Activated T-helper 17 cell treated with anti-CD3 and anti-CD28 coated beads, Interleukin-2, amount 50 U/mL, for 72 hours (primary cell): ENCODE measurements around the gene RUVBL2. TPM values are rescaled to one million over a fixed set of nuclear protein-coding genes. Genes with fewer than 3 reads are reported as not detected.

Experiments used
- ATAC-seq: fragments of 150-1000 bp; cut with Tn5 transposase; replicated peaks from 2 replicates; pipeline ENCODE4 v1.10.0; 2021; ENCODE audit warnings: mild to moderate bottlenecking, moderate library complexity
- H3K27ac Mint-ChIP-seq: one replicate; pipeline ENCODE4 v1.8.0; 2022; ENCODE audit warnings: mixed read lengths
- H3K27me3 Mint-ChIP-seq: one replicate; pipeline ENCODE4 v1.8.0; 2022; ENCODE audit warnings: mixed read lengths
- H3K36me3 Mint-ChIP-seq: one replicate; pipeline ENCODE4 v1.8.0; 2022; ENCODE audit warnings: low read depth, mild to moderate bottlenecking, mixed read lengths
- H3K4me1 Mint-ChIP-seq: one replicate; pipeline ENCODE4 v1.8.0; 2022; ENCODE audit warnings: mixed read lengths
- H3K4me3 Mint-ChIP-seq: one replicate; pipeline ENCODE4 v1.8.0; 2022; ENCODE audit warnings: mild to moderate bottlenecking, mixed read lengths
- H3K9me3 Mint-ChIP-seq: one replicate; pipeline ENCODE4 v1.8.0; 2022; ENCODE audit warnings: mixed read lengths
- total RNA-seq, 2 donors: library from RNA; stranded (reverse); gene quantifications; one replicate each; pipeline ENCODE4 v1.2.3, GENCODE V29; 2022

Gene RUVBL2
- total RNA-seq, 2 donors from 2014 or later: 100 to 166 TPM

GRCh38 chr19:48990400-48990799, 3.3 kb upstream of the RUVBL2 start:
- Mint-ChIP-seq H3K27me3 (no peaks in the 10 kb centered on the region), H3K36me3 (peaks cover 86% of the 10 kb centered on the region), H3K27ac (peak overlapping the region; percentile 25), H3K9me3 (no peaks in the 10 kb centered on the region), H3K4me1 (peaks cover 38% of the 10 kb centered on the region), H3K4me3 (peak overlapping the region; percentile 8)
- no peak for ATAC-seq

GRCh38 chr19:48991011-48991609, 2.6 kb upstream of the RUVBL2 start:
- H3K36me3 Mint-ChIP-seq: peaks cover 80% of the 10 kb centered on the region
- peaks cover 38% of the 10 kb centered on the region for H3K4me1 Mint-ChIP-seq
- no peaks in the 10 kb centered on the region for H3K27me3 Mint-ChIP-seq
- H3K4me3 Mint-ChIP-seq: peak overlapping the region; percentile 8
- no peaks in the 10 kb centered on the region for H3K9me3 Mint-ChIP-seq
- ATAC-seq: no peak
- no peak overlapping the region for H3K27ac Mint-ChIP-seq

- no peaks in the 10 kb centered on the region for H3K9me3 Mint-ChIP-seq
- peaks cover 38% of the 10 kb centered on the region for H3K4me1 Mint-ChIP-seq
- ATAC-seq: no peak
- peak overlapping the region; percentile 86 for H3K4me3 Mint-ChIP-seq
- H3K27ac Mint-ChIP-seq: peak overlapping the region; percentile 92
- peaks cover 72% of the 10 kb centered on the region for H3K36me3 Mint-ChIP-seq
- H3K27me3 Mint-ChIP-seq: no peaks in the 10 kb centered on the region
Observed at GRCh38 chr19:48991873-48992580, 1.7 kb upstream of the RUVBL2 start.

- Mint-ChIP-seq H3K4me1 (peaks cover 35% of the 10 kb centered on the region), H3K36me3 (peaks cover 66% of the 10 kb centered on the region), H3K27ac (peak overlapping the region; percentile 92), H3K4me3 (peak overlapping the region; percentile 86), H3K27me3 (no peaks in the 10 kb centered on the region), H3K9me3 (no peaks in the 10 kb centered on the region)
- no peak for ATAC-seq
Observed at GRCh38 chr19:48992581-48993174, 1.0 kb upstream of the RUVBL2 start.

DNA sequence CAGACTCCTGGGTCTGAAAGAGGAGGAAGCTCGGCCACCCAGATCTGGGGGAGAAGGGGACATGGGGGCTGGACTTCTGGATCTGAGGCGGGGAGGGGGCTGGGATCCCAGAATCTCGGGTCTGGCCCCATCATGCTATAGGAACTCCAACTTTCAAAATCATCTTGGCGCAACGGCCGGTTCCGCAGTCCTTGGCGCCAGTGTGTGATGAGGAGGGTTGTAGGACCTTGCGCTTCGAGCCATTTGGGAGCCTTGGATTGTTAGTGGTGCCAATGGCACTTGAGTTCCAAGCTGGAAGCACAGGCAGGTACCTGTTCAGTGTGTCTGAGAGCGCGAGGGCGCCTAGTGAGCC, 324 bp downstream of the RUVBL2 start:
- H3K27me3 Mint-ChIP-seq: no peaks in the 10 kb centered on the region
- no peaks in the 10 kb centered on the region for H3K9me3 Mint-ChIP-seq
- peaks cover 34% of the 10 kb centered on the region for H3K4me1 Mint-ChIP-seq
- ATAC-seq: no peak
- H3K4me3 Mint-ChIP-seq: peak overlapping the region; percentile 86
- peaks cover 54% of the 10 kb centered on the region for H3K36me3 Mint-ChIP-seq
- H3K27ac Mint-ChIP-seq: peak overlapping the region; percentile 92

DNA sequence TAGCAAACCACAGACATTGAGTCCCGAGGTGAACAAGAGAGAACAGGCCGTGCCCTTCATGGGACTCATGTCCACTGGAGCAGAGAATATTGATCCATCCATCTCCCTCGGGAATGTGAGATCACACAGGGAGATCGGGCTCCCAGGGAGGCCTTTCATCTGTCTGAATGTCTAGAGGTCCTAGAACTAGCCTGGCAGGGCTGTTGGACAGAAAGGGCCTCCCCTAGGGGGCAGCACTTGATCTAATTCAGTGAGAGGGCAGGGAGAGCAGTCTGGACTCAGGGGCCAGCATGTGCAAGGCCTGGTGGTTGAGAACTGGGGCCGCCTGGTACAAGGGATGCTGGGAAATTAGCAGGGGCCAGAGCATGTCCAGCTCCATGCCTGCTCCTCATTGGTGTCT, 4.3 kb downstream of the RUVBL2 start:
- no peak for ATAC-seq
- H3K36me3 Mint-ChIP-seq: peaks cover 51% of the 10 kb centered on the region
- no peaks in the 10 kb centered on the region for H3K9me3 Mint-ChIP-seq
- H3K27me3 Mint-ChIP-seq: no peaks in the 10 kb centered on the region
- no peak overlapping the region for H3K4me3 Mint-ChIP-seq
- peaks cover 21% of the 10 kb centered on the region for H3K4me1 Mint-ChIP-seq
- peak overlapping the region; percentile 63 for H3K27ac Mint-ChIP-seq

GRCh38 chr19:48999481-49000325, 6.0 kb downstream of the RUVBL2 start:
- no peak overlapping the region for H3K27ac Mint-ChIP-seq
- peaks cover 54% of the 10 kb centered on the region for H3K36me3 Mint-ChIP-seq
- peaks cover 12% of the 10 kb centered on the region for H3K4me1 Mint-ChIP-seq
- H3K4me3 Mint-ChIP-seq: no peak overlapping the region
- H3K27me3 Mint-ChIP-seq: no peaks in the 10 kb centered on the region
- H3K9me3 Mint-ChIP-seq: no peaks in the 10 kb centered on the region
- ATAC-seq: peak; percentile 95

DNA sequence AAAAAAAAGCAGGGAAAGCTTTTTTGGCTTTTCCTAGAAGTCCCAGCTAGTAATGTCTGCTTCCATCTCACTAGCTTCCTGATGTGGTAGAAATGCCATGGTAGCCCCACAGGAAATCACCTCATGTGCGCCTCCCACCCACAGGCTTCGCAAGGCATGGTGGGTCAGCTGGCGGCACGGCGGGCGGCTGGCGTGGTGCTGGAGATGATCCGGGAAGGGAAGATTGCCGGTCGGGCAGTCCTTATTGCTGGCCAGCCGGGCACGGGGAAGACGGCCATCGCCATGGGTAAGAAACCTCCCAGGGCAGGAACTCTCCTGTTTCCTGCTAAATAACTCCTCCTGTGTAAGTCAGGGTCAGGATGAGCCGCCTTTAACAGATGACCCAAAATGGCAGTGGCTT, 10.4 kb downstream of the RUVBL2 start:
- no peaks in the 10 kb centered on the region for H3K9me3 Mint-ChIP-seq
- no peaks in the 10 kb centered on the region for H3K27me3 Mint-ChIP-seq
- ATAC-seq: no peak
- no peak overlapping the region for H3K4me3 Mint-ChIP-seq
- H3K4me1 Mint-ChIP-seq: no peaks in the 10 kb centered on the region
- H3K27ac Mint-ChIP-seq: no peak overlapping the region
- H3K36me3 Mint-ChIP-seq: peaks cover 83% of the 10 kb centered on the region

- Mint-ChIP-seq H3K27me3 (no peaks in the 10 kb centered on the region), H3K27ac (no peak overlapping the region), H3K4me1 (no peaks in the 10 kb centered on the region), H3K36me3 (peaks cover 83% of the 10 kb centered on the region), H3K9me3 (no peaks in the 10 kb centered on the region), H3K4me3 (no peak overlapping the region)
- no peak for ATAC-seq
Observed at GRCh38 chr19:49004964-49005614, 11.4 kb downstream of the RUVBL2 start.

DNA sequence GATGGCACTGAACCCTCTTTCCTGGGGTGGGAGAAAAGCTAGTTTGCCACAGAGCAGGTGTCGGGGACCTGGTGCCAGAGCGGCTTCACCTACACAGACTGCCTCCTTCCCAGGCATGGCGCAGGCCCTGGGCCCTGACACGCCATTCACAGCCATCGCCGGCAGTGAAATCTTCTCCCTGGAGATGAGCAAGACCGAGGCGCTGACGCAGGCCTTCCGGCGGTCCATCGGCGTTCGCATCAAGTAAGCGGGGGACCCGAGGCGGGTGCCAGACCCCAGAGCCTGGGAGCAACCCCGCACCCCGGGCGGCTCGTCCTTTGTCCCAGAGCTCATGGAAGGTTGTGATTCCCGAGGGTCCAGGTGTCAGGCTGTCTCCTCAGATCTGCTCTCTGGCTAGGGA, 13.2 kb downstream of the RUVBL2 start:
- Mint-ChIP-seq H3K27ac (no peak overlapping the region), H3K9me3 (no peaks in the 10 kb centered on the region), H3K4me1 (no peaks in the 10 kb centered on the region), H3K27me3 (no peaks in the 10 kb centered on the region), H3K4me3 (no peak overlapping the region), H3K36me3 (peaks cover 90% of the 10 kb centered on the region)
- ATAC-seq: no peak

- Mint-ChIP-seq H3K4me1 (no peaks in the 10 kb centered on the region), H3K36me3 (peaks cover 86% of the 10 kb centered on the region), H3K27ac (no peak overlapping the region), H3K9me3 (no peaks in the 10 kb centered on the region), H3K4me3 (no peak overlapping the region), H3K27me3 (no peaks in the 10 kb centered on the region)
- ATAC-seq: no peak
Observed at GRCh38 chr19:49009828-49010227, 16.1 kb downstream of the RUVBL2 start.

DNA sequence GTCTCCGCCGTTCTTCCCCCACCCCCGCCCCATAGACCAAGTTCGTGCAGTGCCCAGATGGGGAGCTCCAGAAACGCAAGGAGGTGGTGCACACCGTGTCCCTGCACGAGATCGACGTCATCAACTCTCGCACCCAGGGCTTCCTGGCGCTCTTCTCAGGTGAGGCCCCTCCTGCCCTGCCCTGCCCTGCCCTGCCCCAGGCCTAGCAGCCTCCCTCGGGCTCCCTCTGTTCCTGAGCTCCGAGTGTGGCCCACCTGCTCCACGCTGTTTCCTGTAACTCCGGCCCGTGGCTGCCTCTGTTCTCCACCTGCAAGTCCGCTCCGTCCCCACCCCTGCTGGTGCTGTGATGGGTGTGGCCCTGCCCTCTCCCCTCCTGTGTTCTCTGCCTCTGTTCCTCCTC, 16.8 kb downstream of the RUVBL2 start:
- Mint-ChIP-seq H3K27ac (no peak overlapping the region), H3K4me1 (no peaks in the 10 kb centered on the region), H3K9me3 (no peaks in the 10 kb centered on the region), H3K36me3 (peaks cover 83% of the 10 kb centered on the region), H3K4me3 (no peak overlapping the region), H3K27me3 (no peaks in the 10 kb centered on the region)
- no peak for ATAC-seq

DNA sequence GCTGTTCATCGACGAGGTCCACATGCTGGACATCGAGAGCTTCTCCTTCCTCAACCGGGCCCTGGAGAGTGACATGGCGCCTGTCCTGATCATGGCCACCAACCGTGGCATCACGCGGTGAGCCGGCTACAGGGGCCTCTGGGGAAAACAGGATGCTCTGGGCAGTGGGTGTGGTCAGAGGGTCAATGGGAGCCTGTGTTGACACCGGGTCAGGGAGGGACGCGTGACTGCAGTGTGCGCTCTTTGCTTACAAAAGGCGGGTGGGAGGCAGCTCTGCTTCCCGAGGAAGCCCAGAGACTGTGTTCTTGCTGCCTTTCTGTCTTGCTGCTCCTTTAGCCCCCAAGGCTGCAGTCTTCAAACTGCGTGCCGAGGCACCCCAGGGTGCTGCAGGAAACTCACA, 17.5 kb downstream of the RUVBL2 start:
- no peak overlapping the region for H3K27ac Mint-ChIP-seq
- no peaks in the 10 kb centered on the region for H3K27me3 Mint-ChIP-seq
- no peaks in the 10 kb centered on the region for H3K4me1 Mint-ChIP-seq
- H3K36me3 Mint-ChIP-seq: peaks cover 76% of the 10 kb centered on the region
- no peak overlapping the region for H3K4me3 Mint-ChIP-seq
- no peak for ATAC-seq
- H3K9me3 Mint-ChIP-seq: no peaks in the 10 kb centered on the region

DNA sequence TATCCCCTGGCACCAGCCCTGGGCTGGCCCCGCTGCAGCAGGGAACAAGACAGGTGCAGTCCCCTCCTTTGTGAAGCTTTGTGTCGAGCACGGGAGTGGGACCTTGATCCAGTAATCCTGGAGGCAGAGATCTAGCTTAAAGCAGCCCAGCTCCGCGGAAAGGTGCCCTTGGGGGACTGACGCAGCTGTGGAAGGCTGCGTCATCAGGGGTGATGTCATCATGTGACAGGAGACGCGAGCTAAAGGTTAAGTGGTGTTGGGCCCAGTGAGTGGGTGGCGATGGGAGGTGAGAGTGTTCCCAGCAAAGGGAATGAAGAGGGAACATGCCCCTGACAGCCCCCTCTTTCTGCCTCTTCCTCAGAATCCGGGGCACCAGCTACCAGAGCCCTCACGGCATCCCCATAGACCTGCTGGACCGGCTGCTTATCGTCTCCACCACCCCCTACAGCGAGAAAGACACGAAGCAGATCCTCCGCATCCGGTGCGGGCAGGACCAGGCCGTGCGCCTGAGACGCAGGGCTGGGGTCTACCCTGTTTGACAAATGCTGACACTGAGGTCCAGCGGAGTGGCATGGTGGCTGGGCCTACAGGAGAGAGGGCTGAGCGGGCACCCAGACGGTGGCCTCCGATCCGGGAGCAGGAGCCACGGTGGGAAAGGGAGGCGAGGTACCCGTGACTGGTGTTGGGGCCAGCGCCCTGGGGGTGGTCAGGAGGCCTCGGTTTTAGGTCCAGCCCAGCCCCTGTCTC, 20.6 kb downstream of the RUVBL2 start:
- peaks cover 5% of the 10 kb centered on the region for H3K4me1 Mint-ChIP-seq
- H3K4me3 Mint-ChIP-seq: no peak overlapping the region
- peaks cover 3% of the 10 kb centered on the region for H3K27me3 Mint-ChIP-seq
- no peak overlapping the region for H3K27ac Mint-ChIP-seq
- H3K9me3 Mint-ChIP-seq: no peaks in the 10 kb centered on the region
- H3K36me3 Mint-ChIP-seq: peaks cover 50% of the 10 kb centered on the region
- no peak for ATAC-seq
